NK-92 treated with Interleukin-12 subunit alpha and Interleukin-12 subunit beta, amount 100 ng/mL, for 24 hours (cell line): ENCODE measurements around the gene SPON1.
"Not testable (repeated sequence)": the region's sequence is repeated elsewhere in the genome, so short reads cannot be mapped to it uniquely, and the experiment has no call there.

ENCODE experiments used
- DNase-seq: peaks from one replicate; lab custom pipeline; 2025; lab: John Stamatoyannopoulos, UW

The SPON1 gene

DNA sequence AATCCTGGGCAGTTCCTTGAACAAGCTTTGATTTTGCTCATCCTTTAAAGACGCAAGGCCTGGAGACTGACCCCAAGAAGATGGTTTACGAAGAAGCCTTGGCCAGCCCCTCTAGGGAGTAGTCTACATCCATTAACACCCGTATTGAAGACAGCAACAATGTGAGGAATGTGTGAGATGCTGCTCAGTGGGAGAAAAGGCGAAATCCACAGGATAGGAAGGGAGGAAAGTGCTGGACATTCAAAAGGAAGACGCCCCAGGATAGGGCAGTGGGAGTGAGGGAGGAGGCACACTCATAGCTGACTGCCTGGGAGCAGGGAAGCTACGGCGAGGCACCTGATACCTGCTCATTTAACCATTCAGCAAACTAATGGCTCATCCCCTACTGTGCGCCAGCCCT, 282.4 kb downstream of the SPON1 start:
- DNase-seq, result no peak

DNA sequence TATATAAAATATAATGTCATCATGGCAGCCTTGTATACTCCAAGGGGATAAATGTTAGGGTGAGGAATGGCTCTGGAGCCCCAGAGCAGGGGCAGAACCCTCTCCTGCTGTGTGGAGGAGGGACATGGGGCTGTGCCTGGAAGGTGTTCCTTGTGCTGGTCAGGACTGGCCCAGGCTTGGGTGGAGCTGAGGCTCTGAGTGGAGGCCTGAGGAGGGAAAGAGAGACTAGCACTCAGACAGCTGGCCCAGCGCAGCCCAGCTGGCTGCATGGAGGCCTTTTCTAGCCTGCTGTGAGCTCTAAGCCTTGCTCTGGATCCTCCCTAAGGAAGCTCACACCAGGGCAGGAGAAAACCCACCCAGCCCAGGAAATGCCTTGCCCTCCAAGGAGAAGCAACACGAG, 282.9 kb downstream of the SPON1 start:
- DNase-seq, result no peak

- DNase-seq, result no peak
Observed at GRCh38 chr11:14248580-14248981, 286.1 kb downstream of the SPON1 start.

DNA sequence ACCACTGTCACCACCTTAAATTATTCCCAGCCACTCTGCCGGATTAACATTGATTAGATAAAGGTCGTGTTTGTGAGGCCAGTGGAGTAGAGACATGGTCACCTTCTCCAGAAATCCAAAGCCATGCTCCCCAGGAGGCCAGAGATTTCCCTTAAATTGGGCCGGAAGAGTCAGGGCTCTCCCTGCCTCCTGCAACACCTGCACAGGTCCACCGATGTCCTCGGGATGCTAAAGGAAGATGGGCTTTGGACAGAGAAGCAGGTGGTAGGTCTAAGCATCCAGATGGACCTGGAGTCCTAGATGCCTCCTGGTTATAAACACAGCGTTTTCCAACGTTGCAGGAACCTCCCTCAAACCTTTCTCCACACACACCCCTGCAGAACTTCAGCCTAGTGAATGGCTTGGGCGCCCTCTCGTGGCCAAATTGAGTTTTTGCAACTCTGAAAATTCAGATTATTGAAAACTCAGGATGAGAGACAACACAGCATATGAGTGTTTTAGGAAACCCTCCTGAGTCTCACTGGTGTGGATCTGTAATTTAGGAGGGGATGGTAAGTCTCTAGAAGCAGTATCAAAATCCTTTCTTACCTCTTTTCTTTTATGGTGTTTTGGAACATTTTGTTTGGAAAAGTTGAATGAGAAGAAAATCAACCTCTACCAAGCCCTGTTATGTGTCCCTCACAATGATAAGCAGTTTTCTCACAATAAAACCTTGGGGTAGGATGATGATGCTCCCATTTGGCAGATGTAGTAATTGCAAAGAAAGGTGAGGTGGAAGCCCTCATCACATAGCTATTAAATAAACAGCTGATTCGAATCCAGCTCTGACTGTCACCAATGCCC, 286.8 kb downstream of the SPON1 start:
- DNase-seq, result peak; percentile 28

DNA sequence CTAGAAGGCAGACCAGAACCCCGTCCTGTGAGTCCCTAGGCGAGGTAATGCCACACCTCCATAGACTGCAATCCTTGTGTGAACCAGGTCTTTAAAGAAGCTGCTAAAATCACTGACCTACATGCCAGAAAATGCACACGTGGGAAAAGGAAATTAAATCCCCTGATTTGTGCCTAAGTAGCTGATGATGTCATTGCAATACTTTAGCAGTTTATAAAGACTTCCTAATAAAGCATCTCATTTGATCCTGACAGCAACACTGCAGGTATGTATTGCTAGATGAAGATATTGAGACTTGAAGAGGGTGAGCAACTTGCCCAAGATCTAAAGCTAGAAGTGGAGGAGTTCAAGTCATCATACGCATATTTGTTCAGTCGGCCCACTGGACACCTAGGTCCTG, 289.2 kb downstream of the SPON1 start:
- DNase-seq, result no peak

GRCh38 chr11:14252501-14252900, 290.0 kb downstream of the SPON1 start:
- DNase-seq, result not testable (repeated sequence)

DNA sequence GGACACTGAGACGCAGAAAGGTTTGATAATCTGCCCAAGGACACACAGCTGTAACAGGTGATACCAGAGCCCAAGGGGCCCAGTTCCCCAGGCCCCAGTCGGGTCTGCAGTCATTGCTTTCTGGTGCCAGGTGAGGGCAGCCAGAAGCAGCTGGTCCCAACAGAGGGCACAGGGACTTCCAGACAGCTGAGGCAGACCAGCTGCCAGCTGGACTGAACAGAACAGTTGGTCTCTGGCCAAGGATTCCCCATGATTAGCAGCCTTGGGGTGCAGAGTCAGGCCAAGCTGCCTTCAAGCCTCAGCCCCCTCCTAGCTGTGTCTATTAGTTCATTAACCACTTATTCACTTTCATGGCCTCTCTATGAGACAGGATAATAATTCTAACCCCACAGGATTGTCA, 290.9 kb downstream of the SPON1 start:
- DNase-seq, result no peak

GRCh38 chr11:14253840-14254239, 291.3 kb downstream of the SPON1 start:
- no peak for DNase-seq

DNA sequence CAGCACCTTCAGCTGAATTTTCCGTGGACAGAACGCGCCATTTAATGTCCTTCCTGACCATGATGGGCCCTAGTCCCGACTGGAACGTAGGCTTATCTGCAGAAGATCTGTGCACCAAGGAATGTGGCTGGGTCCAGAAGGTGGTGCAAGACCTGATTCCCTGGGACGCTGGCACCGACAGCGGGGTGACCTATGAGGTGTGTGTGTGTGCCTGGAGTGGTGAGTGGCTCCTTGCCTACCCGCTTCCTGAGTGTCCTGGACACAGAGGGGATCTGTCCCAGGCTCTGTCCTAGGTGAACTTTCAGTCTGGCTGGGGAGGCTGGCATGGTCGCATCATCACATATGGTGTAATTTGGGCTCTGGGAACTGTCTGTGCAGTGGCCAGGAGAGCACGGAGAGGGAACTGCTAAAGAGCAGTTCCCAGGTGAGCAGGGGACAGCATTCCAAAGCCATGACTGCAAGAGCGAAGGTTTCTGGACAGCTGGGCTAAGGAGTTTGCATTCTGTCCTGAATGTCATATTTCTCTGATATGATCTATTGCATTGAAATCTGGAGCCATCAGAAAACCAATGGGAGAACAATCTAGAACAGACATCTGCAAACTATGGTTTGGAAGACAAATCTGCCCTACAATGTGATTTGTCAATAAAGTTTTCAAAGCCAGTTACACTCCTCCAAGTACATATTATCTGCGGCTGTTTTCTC, 292.2 kb downstream of the SPON1 start:
- DNase-seq, result no peak

DNA sequence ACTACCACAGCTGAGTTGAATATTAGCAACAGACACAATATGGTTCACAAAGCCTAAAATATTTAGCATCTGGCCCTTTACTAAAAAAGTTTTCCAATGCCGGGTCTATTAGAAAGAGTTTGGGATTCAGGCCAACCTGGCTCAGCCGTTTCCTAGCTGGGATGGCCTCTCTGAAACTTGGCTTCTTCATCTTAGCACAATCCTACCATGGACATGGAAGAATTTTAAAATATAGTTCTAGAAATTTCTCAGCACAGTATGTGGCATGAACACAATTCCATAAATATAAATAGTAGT, 292.7 kb downstream of the SPON1 start:
- DNase-seq, result no peak

GRCh38 chr11:14258221-14258935, 295.9 kb downstream of the SPON1 start:
- DNase-seq, result peak; percentile 26

GRCh38 chr11:14259186-14259784, 296.8 kb downstream of the SPON1 start:
- DNase-seq, result no peak

GRCh38 chr11:14259878-14260277, 297.4 kb downstream of the SPON1 start:
- no peak for DNase-seq

DNA sequence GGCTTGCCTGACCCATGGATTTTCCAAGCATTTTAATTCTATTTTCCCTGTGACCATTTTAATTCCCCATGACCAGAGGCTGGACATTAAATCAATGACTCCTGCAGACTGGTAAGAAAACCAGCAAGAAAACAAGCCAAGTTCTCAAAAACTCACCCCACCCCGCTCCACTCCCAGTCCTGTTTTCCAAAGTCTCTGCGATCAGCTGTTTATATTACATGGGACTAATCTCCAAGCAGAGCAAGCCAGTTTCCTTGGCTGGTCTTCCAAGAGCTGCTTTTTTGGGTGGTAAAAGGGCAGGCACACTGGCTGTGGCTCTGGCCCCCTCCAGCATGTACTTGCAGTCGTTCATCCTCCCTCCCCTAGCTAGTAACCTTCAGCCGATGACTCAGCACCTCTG, 298.5 kb downstream of the SPON1 start:
- DNase-seq, result no peak

- DNase-seq, result no peak
Observed at GRCh38 chr11:14262271-14262846, 299.8 kb downstream of the SPON1 start.

DNA sequence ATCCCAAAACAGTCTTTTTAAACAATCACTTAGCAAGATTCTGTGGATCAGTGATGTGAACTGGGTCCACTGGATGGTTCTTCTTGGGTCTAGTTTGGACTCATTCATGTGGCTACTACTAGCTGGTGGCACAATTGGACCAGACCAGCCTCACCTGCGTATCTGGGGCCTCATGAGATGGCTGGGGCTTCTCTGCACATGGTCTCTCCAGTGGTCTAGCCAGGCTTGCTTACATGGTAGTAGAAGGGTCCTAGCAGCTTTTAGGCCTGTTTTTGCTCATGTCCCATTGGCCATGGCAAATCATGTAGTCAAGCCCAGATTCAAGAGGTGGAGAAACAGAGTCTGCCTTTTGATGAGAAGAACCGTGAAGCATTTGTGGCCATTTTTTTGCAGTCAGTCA, 302.4 kb downstream of the SPON1 start:
- no peak for DNase-seq

- no peak for DNase-seq
Observed at GRCh38 chr11:14266622-14267021, 304.1 kb downstream of the SPON1 start.

DNA sequence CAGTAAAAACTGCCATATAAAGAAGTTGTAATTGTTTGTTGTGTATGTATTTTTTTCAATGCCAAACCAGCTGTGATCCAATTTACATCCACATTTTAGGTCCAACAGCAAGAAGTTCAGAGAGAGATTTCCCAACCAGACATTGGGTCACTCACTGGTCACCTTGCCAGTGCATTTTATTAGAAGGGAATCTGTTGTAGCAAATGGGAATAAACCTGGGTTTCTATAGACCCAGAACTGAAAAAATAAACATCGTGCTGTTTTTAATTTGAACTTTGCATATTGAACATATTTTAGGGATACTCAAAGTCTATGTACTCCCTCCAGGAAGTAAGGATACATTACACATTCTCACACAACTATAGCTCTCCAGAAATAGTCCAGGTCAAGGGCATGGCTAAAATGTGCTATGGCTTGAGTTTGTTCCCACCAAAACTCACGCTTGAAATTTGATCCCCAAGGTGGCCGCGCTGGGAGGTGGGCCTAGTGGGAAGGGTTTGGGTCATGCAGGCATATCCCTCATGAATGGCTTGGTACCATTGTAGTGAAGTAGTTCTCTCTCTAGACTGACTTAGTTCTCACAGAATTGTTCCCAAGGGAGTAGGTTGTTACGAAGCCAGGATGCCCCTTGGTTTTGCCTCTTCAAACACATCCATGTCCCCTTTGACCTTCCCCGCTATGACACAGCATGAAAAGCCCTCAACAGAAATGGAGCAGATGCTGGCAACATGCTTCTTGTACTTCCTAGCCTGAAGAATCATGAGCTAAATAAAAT, 305.5 kb downstream of the SPON1 start:
- DNase-seq, result no peak

- no peak for DNase-seq
Observed at GRCh38 chr11:14269692-14270573, 307.4 kb downstream of the SPON1 start.
